HG02885 (cell line): ENCODE data around the gene ITGBL1.
A peak's percentile ranks its signal among the peaks of the same experiment; 100 is the strongest.

Experiments
- ATAC-seq: cut with Tn5 transposase; IDR thresholded peaks from one replicate; pipeline ENCODE4 v1.9.1; 2021; ENCODE audit warnings: mild to moderate bottlenecking; ENCODE audit not compliant: unreplicated experiment, poor library complexity

The ITGBL1 gene

GRCh38 chr13:101449790-101450748 lies 2.4 kb upstream of the ITGBL1 start:
- ATAC-seq: no peak

GRCh38 chr13:101450749-101451130 lies 1.7 kb upstream of the ITGBL1 start:
- no peak for ATAC-seq

- ATAC-seq: no peak
Observed at GRCh38 chr13:101451641-101452040, 834 bp upstream of the ITGBL1 start.

- peak; percentile 29 for ATAC-seq
Observed at GRCh38 chr13:101453784-101454201, 1.3 kb downstream of the ITGBL1 start.

- no peak for ATAC-seq
Observed at GRCh38 chr13:101454767-101455166, 2.3 kb downstream of the ITGBL1 start.

GRCh38 chr13:101455863-101456262 lies 3.4 kb downstream of the ITGBL1 start:
- ATAC-seq: no peak

GRCh38 chr13:101457176-101457575 lies 4.7 kb downstream of the ITGBL1 start:
- no peak for ATAC-seq

GRCh38 chr13:101465877-101466276 lies 13.4 kb downstream of the ITGBL1 start:
- no peak for ATAC-seq

- no peak for ATAC-seq
Observed at GRCh38 chr13:101467415-101467814, 14.9 kb downstream of the ITGBL1 start.

GRCh38 chr13:101473458-101473857 lies 21.0 kb downstream of the ITGBL1 start:
- no peak for ATAC-seq

GRCh38 chr13:101474419-101474957 lies 22.0 kb downstream of the ITGBL1 start:
- no peak for ATAC-seq

- no peak for ATAC-seq
Observed at GRCh38 chr13:101475536-101475935, 23.1 kb downstream of the ITGBL1 start.

GRCh38 chr13:101481421-101481820 lies 28.9 kb downstream of the ITGBL1 start:
- ATAC-seq: no peak

- no peak for ATAC-seq
Observed at GRCh38 chr13:101486708-101487437, 34.4 kb downstream of the ITGBL1 start.

GRCh38 chr13:101487438-101487830 lies 35.0 kb downstream of the ITGBL1 start:
- ATAC-seq: no peak

GRCh38 chr13:101488734-101489133 lies 36.3 kb downstream of the ITGBL1 start:
- no peak for ATAC-seq

GRCh38 chr13:101489643-101490405 lies 37.3 kb downstream of the ITGBL1 start:
- ATAC-seq: no peak

GRCh38 chr13:101490406-101491015 lies 38.0 kb downstream of the ITGBL1 start:
- ATAC-seq: no peak

GRCh38 chr13:101492251-101492910 lies 39.9 kb downstream of the ITGBL1 start:
- ATAC-seq: no peak
